ENCODE data around the gene CHAMP1.
"Not testable (repeated sequence)": the region's sequence is repeated elsewhere in the genome, so short reads cannot be mapped to it uniquely, and the experiment has no call there.

CHAMP1 gene

GRCh38 chr13:114299604-114300305, 14.5 kb upstream of the CHAMP1 start:
- DNase-seq, result no peak

GRCh38 chr13:114303700-114304327, 10.5 kb upstream of the CHAMP1 start:
- DNase-seq, result no peak

- no peak for DNase-seq
Measured at GRCh38 chr13:114304346-114305034, 9.8 kb upstream of the CHAMP1 start.

- no peak for DNase-seq
Measured at GRCh38 chr13:114309086-114309485, 5.2 kb upstream of the CHAMP1 start.

GRCh38 chr13:114309806-114310410, 4.4 kb upstream of the CHAMP1 start:
- DNase-seq, result no peak

- no peak for DNase-seq
Measured at GRCh38 chr13:114310956-114311355, 3.3 kb upstream of the CHAMP1 start.

GRCh38 chr13:114311387-114311786, 2.9 kb upstream of the CHAMP1 start:
- DNase-seq, result no peak

- no peak for DNase-seq
Measured at GRCh38 chr13:114311908-114312307, 2.4 kb upstream of the CHAMP1 start.

- no peak for DNase-seq
Measured at GRCh38 chr13:114313061-114313860, 1.0 kb upstream of the CHAMP1 start.

- no peak for DNase-seq
Measured at GRCh38 chr13:114315074-114315785, 927 bp downstream of the CHAMP1 start.

GRCh38 chr13:114318624-114319023, 4.3 kb downstream of the CHAMP1 start:
- no peak for DNase-seq

- DNase-seq, result no peak
Measured at GRCh38 chr13:114319441-114319913, 5.2 kb downstream of the CHAMP1 start.

- no peak for DNase-seq
Measured at GRCh38 chr13:114320065-114320464, 5.8 kb downstream of the CHAMP1 start.

- DNase-seq, result no peak
Measured at GRCh38 chr13:114321256-114321655, 7.0 kb downstream of the CHAMP1 start.

- no peak for DNase-seq
Measured at GRCh38 chr13:114323349-114323748, 9.0 kb downstream of the CHAMP1 start.

GRCh38 chr13:114324334-114324733, 10.0 kb downstream of the CHAMP1 start:
- DNase-seq, result no peak

- DNase-seq, result no peak
Measured at GRCh38 chr13:114325729-114326128, 11.4 kb downstream of the CHAMP1 start.

GRCh38 chr13:114328034-114328433, 13.7 kb downstream of the CHAMP1 start:
- DNase-seq, result no peak

GRCh38 chr13:114328595-114328994, 14.3 kb downstream of the CHAMP1 start:
- DNase-seq, result no peak

- no peak for DNase-seq
Measured at GRCh38 chr13:114330086-114330485, 15.8 kb downstream of the CHAMP1 start.

- DNase-seq, result not testable (repeated sequence)
Measured at GRCh38 chr13:114333881-114334280, 19.6 kb downstream of the CHAMP1 start.
